Endodermal cell (in vitro differentiated cells): ENCODE measurements around the gene PTPRM. TPM values are rescaled to one million over a fixed set of nuclear protein-coding genes. Genes with fewer than 3 reads are reported as not detected.

ENCODE experiments used
- DNase-seq: peaks from one replicate; pipeline ENCODE4 v3.0.0-alpha.2; 2017
- H3K27ac ChIP-seq: 2 replicates; pipeline ENCODE4 v1.5.1; 2013; ENCODE audit warnings: mild to moderate bottlenecking, low read depth, low read length, moderate library complexity
- H3K27me3 ChIP-seq: 2 replicates; pipeline ENCODE4 v1.6.1; 2013; ENCODE audit warnings: mild to moderate bottlenecking, low read length, moderate library complexity; ENCODE audit not compliant: insufficient read depth, control insufficient read depth, poor library complexity, severe bottlenecking
- H3K36me3 ChIP-seq: 2 replicates; pipeline ENCODE4 v1.7.0; 2013; ENCODE audit warnings: mild to moderate bottlenecking, low read length, moderate library complexity; ENCODE audit not compliant: control insufficient read depth, insufficient read depth
- H3K4me1 ChIP-seq: one replicate; pipeline ENCODE4 v1.7.0; 2013; ENCODE audit warnings: low read length; ENCODE audit not compliant: control insufficient read depth, insufficient read depth
- H3K4me3 ChIP-seq: 2 replicates; pipeline ENCODE4 v1.5.1; 2013; ENCODE audit warnings: mild to moderate bottlenecking, low read length, moderate library complexity
- H3K9ac ChIP-seq: 2 replicates; pipeline ENCODE4 v1.6.1; 2013; ENCODE audit warnings: mild to moderate bottlenecking, low read length, moderate library complexity; ENCODE audit not compliant: poor library complexity, severe bottlenecking; ENCODE audit errors: extremely low read depth
- H3K9me3 ChIP-seq: 2 replicates; pipeline ENCODE4 v1.6.1; 2013; ENCODE audit warnings: mild to moderate bottlenecking, low read length, moderate library complexity; ENCODE audit not compliant: control insufficient read depth
- H3K27ac Mint-ChIP-seq: 2 replicates; pipeline ENCODE4 v1.8.0; 2020; ENCODE audit warnings: mixed read lengths
- H3K27me3 Mint-ChIP-seq: 2 replicates; pipeline ENCODE4 v1.8.0; 2021; ENCODE audit warnings: mild to moderate bottlenecking, mixed read lengths; ENCODE audit not compliant: insufficient read depth
- H3K36me3 Mint-ChIP-seq: 2 replicates; pipeline ENCODE4 v1.8.0; 2020; ENCODE audit warnings: low read depth, mixed read lengths
- H3K4me1 Mint-ChIP-seq: 2 replicates; pipeline ENCODE4 v1.8.0; 2020; ENCODE audit warnings: mixed read lengths
- H3K4me3 Mint-ChIP-seq: 2 replicates; pipeline ENCODE4 v1.8.0; 2020; ENCODE audit warnings: mild to moderate bottlenecking, moderate library complexity, mixed read lengths
- H3K9me3 Mint-ChIP-seq: 2 replicates; pipeline ENCODE4 v1.8.0; 2020; ENCODE audit warnings: mild to moderate bottlenecking, mixed read lengths
- WGBS, 2 experiments: methylation state at CpG; one replicate each; pipeline versions ENCODE4 v1.1.5 to v1.1.7; 2013; ENCODE audit warnings: missing lambda C conversion rate in 2 of 2, mixed read lengths in 1 of 2; ENCODE audit not compliant: insufficient coverage in 1 of 2, insufficient read length in 1 of 2; 5-methylcytosine and 5-hydroxymethylcytosine counted together
- total RNA-seq, 2 donors: library from RNA; stranded (reverse); fragmentation: NEBNext Ultra II Directional in 1 of 2; extraction: Animal tissue kit (Norgen Biotek cat#: 25700) in 1 of 2; gene quantifications; 2 replicates in 1 of 2; 3 replicates in 1 of 2; pipeline ENCODE4 v1.2.1, GENCODE V29; 2021
- TF ChIP-seq, protein P1 (sequence below): fragments of 200-600 bp; sonication (generic); conservative IDR thresholded peaks from 2 replicates; pipeline ENCODE4 v1.5.0; 2021; ENCODE audit warnings: antibody characterized with exemption, mild to moderate bottlenecking

The PTPRM gene
- total RNA-seq, 2 donors from 2014 or later: 47.2 to 57.6 TPM

DNA sequence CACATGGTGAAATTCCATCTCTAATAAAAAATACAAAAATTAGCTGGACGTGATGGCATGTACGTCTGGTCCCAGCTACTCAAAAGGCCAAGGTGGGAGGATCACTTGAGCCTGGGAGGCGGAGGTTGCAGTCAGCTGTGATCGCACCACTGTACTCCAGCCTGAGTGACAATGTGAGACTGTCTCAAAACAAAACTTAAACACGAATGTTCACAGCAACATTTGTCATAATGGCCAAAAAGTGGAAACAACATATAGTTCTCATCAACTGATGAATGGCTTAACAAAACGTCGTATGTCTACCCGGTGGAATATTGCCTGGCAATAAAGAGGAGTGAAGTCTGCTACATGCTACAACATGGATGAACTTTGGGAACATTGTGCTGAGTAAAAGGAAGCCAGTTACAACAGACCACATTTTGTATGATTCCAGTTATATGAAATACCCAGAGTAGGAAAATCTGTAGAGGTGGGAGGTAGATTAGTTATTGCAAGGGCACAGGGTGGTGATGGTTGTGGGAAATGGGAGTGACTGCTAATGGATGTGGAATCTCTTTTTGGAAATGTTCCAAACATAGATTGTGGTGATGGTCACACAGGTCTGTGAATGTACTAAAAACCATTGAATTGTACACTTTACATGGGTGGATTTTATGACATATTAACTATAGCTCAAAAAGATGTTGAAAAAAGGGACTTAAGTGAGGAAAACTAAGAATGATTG, 478.2 kb downstream of the PTPRM start:
- H3K27me3 Mint-ChIP-seq: no peaks in the 10 kb centered on the region
- no peak for DNase-seq
- H3K9me3 Mint-ChIP-seq: no peaks in the 10 kb centered on the region
- 95% methylated on average over 8 of the region's 8 CpGs for WGBS, 2 experiments
- Histone ChIP-seq H3K36me3 (no peaks in the 10 kb centered on the region), H3K4me3 (no peak overlapping the region), H3K9ac (no peak overlapping the region), H3K9me3 (no peaks in the 10 kb centered on the region), H3K4me1 (no peaks in the 10 kb centered on the region), H3K27ac (no peak overlapping the region), H3K27me3 (no peaks in the 10 kb centered on the region)
- TF ChIP-seq, protein P1, sequence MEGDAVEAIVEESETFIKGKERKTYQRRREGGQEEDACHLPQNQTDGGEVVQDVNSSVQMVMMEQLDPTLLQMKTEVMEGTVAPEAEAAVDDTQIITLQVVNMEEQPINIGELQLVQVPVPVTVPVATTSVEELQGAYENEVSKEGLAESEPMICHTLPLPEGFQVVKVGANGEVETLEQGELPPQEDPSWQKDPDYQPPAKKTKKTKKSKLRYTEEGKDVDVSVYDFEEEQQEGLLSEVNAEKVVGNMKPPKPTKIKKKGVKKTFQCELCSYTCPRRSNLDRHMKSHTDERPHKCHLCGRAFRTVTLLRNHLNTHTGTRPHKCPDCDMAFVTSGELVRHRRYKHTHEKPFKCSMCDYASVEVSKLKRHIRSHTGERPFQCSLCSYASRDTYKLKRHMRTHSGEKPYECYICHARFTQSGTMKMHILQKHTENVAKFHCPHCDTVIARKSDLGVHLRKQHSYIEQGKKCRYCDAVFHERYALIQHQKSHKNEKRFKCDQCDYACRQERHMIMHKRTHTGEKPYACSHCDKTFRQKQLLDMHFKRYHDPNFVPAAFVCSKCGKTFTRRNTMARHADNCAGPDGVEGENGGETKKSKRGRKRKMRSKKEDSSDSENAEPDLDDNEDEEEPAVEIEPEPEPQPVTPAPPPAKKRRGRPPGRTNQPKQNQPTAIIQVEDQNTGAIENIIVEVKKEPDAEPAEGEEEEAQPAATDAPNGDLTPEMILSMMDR: no peak
- no peak overlapping the region for H3K27ac Mint-ChIP-seq
- no peak overlapping the region for H3K4me3 Mint-ChIP-seq
- no peaks in the 10 kb centered on the region for H3K36me3 Mint-ChIP-seq
- H3K4me1 Mint-ChIP-seq: peaks cover 18% of the 10 kb centered on the region

DNA sequence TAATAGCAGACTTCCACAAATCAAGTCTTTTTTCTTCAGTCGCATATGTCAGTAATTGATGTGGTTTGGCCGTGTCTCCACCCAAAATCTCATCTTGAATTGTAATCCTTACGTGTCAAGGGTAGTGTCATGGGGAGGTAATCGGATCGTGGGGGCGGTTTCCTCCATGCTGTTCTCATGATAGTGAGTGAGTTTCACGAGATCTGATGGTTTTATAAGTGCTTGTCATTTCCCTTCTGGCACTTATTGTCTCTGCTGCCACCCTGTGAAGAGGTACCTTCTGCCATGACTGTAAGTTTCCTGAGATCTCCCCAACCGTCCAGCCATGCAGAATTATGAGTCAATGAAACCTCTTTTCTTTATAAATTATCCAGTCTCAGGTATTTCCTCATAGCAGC, 478.8 kb downstream of the PTPRM start:
- Histone ChIP-seq H3K27me3 (no peaks in the 10 kb centered on the region), H3K9me3 (no peaks in the 10 kb centered on the region), H3K27ac (no peak overlapping the region), H3K4me1 (no peaks in the 10 kb centered on the region), H3K4me3 (no peak overlapping the region), H3K36me3 (no peaks in the 10 kb centered on the region), H3K9ac (no peak overlapping the region)
- no peaks in the 10 kb centered on the region for H3K27me3 Mint-ChIP-seq
- no peaks in the 10 kb centered on the region for H3K9me3 Mint-ChIP-seq
- WGBS, 2 experiments: 89 to 93% methylated on average over 5 to 8 of the region's 8 CpGs
- peaks cover 18% of the 10 kb centered on the region for H3K4me1 Mint-ChIP-seq
- TF ChIP-seq, protein P1: no peak
- no peak overlapping the region for H3K27ac Mint-ChIP-seq
- H3K4me3 Mint-ChIP-seq: no peak overlapping the region
- DNase-seq: no peak
- H3K36me3 Mint-ChIP-seq: no peaks in the 10 kb centered on the region

DNA sequence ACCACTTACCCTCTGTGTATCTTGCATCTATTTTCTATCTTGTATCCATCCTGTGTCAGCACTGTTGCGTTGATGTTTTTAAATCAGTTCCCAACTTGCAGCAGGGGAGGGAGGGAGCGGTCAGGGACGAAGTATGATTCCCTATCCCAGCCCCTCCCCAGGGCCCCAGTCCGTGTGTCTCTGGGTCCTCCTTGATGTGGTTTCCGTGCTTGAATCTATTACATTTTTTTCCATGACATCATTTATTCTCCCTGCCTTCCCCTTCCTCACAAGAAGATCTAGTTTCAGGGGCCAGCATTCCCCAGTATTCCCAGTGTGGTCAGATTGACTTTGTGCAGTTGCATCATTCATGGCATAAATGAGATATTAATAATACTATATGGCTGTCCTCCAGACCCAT, 479.3 kb downstream of the PTPRM start:
- DNase-seq: no peak
- Mint-ChIP-seq H3K4me3 (no peak overlapping the region), H3K4me1 (peaks cover 18% of the 10 kb centered on the region), H3K36me3 (no peaks in the 10 kb centered on the region), H3K27me3 (no peaks in the 10 kb centered on the region), H3K9me3 (no peaks in the 10 kb centered on the region), H3K27ac (no peak overlapping the region)
- Histone ChIP-seq H3K9ac (no peak overlapping the region), H3K9me3 (no peaks in the 10 kb centered on the region), H3K27me3 (no peaks in the 10 kb centered on the region), H3K4me3 (no peak overlapping the region), H3K4me1 (no peaks in the 10 kb centered on the region), H3K27ac (no peak overlapping the region), H3K36me3 (no peaks in the 10 kb centered on the region)
- 90 to 97% methylated on average over 3 to 5 of the region's 5 CpGs for WGBS, 2 experiments
- TF ChIP-seq, protein P1: no peak
